ENCODE results near the gene SPRY2.

DNA sequence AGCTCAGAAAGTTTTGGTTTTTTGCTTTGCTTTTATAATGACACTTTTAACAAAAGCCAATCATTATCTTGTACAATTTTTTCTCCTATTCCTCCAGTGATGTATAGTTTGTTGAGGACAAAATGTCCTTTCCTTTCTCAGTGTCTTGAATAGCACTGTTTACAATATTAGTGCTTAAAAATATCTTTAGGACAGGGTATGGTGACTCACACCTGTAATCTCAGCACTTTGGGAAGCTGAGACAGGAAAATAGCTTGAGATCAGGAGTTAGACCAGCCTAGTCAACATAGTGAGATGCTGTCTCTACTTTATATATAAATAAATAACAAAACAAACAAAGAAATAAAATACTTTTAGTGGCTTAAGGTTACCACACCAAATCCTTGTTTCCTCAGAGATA is 41.9 kb downstream of the SPRY2 start:
- TF ChIP-seq, protein P1, sequence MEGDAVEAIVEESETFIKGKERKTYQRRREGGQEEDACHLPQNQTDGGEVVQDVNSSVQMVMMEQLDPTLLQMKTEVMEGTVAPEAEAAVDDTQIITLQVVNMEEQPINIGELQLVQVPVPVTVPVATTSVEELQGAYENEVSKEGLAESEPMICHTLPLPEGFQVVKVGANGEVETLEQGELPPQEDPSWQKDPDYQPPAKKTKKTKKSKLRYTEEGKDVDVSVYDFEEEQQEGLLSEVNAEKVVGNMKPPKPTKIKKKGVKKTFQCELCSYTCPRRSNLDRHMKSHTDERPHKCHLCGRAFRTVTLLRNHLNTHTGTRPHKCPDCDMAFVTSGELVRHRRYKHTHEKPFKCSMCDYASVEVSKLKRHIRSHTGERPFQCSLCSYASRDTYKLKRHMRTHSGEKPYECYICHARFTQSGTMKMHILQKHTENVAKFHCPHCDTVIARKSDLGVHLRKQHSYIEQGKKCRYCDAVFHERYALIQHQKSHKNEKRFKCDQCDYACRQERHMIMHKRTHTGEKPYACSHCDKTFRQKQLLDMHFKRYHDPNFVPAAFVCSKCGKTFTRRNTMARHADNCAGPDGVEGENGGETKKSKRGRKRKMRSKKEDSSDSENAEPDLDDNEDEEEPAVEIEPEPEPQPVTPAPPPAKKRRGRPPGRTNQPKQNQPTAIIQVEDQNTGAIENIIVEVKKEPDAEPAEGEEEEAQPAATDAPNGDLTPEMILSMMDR (IDR thresholded peaks at IDR 0.05) = no peak
- TF ChIP-seq POLR2AphosphoS5 (IDR thresholded peaks at IDR 0.05) (no peak), POLR2A (IDR thresholded peaks at IDR 0.05) (no peak)

All from stomach (tissue), 4 donors.